RPMI7951 (cell line): ENCODE results near the gene BECN2. TPM values are rescaled to one million over a fixed set of nuclear protein-coding genes. Genes with fewer than 3 reads are reported as not detected.
"Not testable (repeated sequence)": the region's sequence is repeated elsewhere in the genome, so short reads cannot be mapped to it uniquely, and the experiment has no call there.

Experiments used
- DNase-seq: peaks from one replicate; pipeline ENCODE4 v3.0.0-alpha.2; 2012; ENCODE audit warnings: low read depth
- total RNA-seq: library from RNA; depleted of rRNA; stranded (reverse); fragments of >200 nt; shearing (Covaris generic); gene quantifications from 2 replicates; pipeline ENCODE4 v1.2.3, GENCODE V29; 2014; rRNA removed

The BECN2 gene
- total RNA-seq, 1 experiment from 2014 or later: not detected

DNA sequence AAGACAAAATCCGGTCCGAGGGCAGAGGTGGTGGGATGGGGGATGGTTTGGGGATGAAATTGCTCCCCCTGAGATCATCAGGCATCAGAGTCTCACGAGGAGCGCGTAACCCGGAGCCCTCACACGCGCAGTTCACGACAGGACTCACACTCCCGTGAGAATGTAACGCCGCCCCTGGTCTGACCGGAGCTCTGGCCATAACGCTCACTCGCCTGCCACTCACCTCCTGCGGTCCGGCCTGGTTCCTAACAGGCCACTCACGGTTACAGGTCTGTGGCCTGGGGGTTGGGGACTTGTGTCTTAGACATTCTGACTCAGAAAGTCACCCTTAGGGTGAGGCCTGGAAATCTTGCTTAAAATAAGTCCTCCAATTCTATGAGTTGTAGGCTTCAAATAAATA, 21.5 kb downstream of the BECN2 start:
- DNase-seq: no peak

GRCh38 chr1:241979926-241980325, 22.4 kb downstream of the BECN2 start:
- DNase-seq: no peak

DNA sequence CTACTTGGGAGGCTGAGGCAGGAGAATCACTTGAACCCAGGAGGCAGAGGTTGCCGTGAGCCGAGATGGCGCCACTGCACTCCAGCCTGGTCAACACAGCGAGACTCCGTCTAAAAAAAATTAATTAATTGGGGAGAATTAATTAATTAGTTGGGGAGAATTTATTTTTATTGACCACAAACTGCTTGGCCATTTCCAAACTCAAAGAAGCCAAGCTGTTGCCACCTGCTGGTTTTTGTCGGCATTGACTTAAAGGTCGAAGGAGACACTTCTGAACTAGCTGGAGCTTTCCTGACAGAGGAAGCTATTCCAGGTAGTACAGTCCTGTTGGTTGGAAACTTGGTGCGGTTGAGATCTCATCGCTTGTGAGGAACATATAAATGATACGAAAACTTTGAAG, 28.2 kb downstream of the BECN2 start:
- DNase-seq: peak; percentile 45

- not testable (repeated sequence) for DNase-seq
Observed at GRCh38 chr1:241988389-241988930, 30.9 kb downstream of the BECN2 start.

DNA sequence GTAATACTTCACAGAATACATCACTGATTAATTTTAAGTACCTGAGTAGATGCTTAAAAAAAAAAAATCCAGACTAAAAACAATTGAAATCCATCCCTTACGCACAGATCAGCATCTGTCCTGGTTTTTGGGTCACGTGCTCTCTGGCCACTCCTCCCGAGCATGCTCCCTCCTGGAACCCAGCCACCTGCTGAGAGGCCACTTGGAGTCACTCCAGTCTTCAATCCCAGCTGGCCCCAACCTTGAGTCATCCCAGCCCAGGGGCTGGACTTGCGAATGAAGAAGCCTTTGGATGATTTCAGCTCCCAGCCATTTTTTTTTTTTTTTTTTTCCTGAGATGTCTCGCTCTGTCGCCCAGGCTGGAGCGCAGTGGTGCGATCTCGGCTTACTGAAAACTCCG, 32.5 kb downstream of the BECN2 start:
- peak; percentile 96 for DNase-seq

DNA sequence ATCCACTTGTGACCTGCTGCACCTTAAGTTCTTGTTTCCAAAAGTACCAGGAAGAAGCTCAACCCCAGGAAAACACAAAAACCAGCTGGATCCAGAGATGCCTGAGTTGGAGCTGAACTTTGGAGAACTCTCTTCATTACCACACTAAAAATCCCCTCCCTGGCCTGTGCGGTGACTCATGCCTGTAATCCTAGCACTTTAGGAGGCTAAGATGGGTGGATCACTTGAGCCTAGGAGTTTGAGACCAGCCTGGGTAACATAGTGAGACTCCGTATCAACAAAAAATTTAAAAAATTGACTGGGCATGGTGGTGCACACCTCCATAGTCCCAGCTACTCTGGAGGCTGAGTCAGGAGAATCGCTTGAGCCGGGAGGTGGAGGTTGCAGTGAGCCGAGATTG, 35.2 kb downstream of the BECN2 start:
- DNase-seq: peak; percentile 60

DNA sequence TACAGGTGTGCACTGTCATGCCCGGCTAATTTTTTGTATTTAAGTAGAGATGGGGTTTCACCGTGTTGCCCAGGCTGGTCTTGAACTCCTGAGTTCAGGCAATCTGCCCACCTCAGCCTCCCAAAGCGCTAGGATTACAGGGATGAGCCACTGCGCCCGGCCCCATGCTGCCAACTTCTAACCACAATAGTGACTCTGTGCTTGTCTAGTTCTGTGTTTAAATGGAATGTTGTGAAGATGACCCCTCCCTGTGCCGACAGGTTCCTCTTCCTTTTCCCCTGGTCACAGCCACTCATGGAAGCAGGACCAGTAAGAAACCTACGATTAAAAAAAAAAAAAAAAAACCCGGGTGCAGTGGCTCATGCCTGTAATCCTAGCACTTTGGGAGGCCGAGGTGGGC, 36.6 kb downstream of the BECN2 start:
- no peak for DNase-seq

DNA sequence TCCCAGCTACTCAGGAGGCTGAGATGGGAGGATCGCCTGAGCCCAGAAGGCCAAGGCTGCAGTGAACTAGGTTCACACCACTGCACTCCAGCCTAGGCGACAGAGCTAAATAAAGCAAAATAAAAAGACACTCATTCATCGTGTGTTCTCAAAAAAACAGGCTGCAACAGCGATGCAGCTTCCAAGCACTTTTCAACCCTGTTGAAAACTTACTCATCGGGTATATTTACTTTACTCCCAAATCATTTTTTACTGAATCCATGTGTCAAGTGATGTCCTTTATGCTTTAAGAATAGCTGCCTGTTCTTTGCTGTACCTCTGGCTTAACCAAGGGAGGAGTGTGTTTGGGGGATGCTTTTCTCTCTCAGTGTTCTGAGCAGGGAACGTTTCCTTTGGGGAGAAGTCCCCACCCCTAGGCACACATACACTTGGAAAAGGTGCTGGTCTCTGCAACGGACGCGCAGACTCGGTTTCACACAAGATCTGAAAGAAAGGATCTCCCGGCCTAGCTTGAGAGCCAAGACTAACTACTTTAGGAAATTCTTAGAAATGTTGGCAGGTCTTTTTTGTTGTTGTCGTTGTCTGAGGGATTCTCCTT, 39.9 kb downstream of the BECN2 start:
- DNase-seq: no peak

GRCh38 chr1:241998412-241998921, 40.9 kb downstream of the BECN2 start:
- DNase-seq: peak; percentile 85

DNA sequence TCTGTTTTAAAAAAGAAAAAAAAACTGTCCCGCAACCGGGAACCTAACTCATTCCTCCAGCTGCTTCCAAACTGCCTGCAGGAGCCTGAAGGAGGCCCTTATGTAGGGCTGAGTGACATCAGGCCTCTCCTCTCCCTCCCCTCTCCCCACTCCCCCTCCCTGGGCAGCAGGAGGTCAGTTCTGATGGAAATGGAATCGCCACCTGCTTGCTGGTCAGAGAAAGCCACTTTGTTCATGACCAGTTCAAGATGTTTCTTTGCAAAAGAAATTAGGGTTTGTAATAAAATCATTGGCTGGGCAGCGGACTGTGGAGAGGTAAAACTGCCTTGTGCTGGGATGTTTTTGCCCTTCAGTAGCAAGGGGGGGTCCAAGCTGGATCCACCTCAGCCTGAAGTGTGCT, 41.5 kb downstream of the BECN2 start, which contains the start of gene MAP1LC3C:
Gene MAP1LC3C, minus strand, starts transcription at position 73 of the 400 bp plus-strand sequence. CDS start 90 bp downstream, outside the sequence.
- DNase-seq: no peak

DNA sequence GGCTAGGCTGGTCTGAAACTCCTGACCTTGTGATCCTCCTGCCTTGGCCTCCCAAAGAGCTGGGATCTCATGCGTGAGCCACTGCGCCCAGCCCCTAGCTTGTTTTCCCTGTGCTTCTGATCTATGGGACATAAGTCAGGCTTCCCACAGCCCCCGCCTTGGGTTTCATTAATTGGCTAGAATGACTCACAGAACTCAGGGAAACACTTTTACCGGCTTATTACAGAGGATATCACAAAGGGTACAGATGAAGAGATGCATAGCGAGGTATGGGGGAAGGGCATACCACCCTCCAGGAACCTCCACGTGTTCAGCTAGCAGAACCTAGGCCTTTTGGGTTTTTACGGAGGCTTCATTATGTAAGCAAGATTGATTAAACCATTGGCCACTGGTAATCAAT, 42.9 kb downstream of the BECN2 start:
- no peak for DNase-seq

DNA sequence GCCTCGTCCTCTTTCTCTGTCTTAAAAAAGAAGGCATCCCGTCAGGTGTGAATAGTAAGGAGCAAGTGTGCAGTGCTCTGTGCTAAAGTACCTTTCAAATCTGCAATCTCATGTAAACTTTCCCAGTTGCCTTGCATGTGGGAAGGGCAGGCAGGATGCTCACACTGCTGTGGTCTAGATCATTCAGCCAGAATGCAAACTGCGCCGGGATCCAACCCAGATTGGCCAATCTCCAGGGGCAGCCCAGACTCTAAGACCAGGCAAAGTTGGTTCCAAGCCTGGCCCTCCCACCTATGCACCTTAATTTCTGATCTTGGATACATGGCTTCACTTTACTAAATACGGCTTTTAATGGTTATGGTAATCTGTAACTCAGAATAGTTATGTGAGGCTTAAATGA, 44.5 kb downstream of the BECN2 start:
- DNase-seq: no peak

DNA sequence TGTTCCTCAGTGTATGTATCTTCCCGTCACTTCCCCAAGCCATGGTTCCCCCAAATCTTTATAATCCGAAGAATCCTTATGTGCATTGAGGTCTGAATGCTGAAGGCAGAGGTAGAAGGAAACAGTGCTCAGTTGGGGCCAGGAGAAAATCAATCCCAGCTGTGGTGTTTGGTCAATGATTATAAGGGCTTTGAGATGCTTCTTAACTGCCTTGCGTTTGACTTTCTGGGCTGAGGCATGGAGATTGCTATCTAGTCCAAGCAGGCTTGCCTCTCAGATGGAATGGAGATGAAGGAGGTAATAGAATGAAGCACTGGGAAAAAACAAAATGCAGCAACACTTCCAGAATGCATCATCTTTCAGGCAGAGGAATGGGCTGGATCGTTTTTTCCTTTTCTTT, 44.9 kb downstream of the BECN2 start:
- no peak for DNase-seq

DNA sequence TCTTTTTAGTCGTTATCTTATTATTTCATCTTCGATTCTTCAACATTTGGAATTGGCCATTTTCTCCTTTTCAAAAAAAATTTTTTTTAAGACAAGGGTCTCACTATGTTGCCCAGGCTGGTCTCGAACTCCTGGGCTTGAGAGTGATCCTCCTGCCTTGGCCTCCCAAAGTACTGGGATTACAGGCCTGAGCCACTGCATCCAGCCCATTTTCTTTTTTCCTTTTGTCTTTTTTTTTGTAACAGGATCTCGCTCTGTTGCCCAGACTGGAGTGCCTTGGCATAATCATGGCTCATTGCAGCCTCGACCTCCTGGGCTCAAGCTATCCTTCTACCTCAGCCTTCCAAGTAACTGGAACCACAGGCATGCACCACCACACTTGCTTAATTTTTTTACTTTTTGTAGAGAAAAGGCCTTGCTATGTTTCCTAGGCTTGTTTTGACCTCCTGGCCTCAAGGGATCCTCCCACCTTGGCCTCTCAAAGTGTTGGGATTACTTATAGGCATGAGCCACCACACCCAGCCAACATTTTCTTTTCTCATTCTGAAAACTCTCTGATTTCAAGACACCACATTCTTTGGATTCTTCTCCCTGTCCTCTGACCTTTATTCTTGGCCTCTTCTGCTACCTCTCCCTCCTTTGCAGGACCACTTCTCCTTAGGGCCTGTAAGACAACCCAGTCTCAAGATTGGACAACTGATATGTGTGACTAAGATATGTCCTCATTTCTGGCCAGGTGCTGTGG, 47.4 kb downstream of the BECN2 start:
- DNase-seq: peak; percentile 29

DNA sequence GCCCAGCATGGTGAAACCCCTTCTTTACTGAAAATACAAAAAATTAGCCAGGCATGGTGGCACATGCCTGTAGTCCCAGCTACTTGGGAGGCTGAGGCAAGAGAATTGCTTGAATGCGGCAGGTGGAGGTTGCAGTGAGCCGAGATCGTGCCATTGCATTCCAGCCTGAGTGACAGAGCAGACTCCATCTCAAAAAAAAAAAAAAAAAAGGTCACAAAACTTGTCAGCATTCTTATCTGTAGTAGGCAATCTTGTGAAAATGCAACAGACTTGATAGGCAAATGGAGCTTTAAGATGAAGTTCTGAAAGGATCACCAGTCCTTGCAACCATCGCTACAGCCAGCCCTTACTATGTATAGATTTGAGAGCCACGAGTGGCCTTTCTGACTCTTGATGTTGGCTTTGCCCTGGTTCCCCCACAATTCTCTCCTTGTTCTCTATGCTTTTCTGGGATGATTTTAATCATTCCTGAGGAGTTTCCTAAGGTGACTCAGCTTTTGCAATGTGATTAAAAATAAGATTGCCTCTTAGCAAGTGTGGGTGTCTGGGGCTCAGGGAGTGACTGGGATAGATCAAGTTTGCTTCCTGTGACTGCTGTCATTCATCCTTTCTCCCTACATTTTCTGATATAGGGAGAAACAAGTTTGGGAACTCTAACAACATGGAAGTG, 48.4 kb downstream of the BECN2 start:
- peak; percentile 42 for DNase-seq

DNA sequence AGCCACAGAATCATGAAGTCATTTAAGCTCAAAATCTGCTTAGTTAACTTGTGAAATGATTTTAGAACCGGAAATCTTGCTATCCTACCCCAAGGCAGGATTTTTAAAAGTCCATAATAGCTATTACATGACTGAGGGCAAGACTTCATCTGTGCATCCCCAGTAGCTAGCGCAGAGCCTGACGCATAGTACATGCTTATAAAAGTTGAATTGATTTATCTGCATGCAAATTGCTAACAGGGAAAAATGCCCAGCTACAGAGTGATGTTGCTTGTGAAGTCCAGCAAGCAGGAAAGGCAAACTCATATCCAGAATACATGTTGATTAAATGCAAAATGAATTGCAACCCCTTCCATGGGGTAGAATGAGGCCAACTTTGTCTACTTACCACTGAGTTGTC, 49.4 kb downstream of the BECN2 start:
- DNase-seq: no peak

Other genes with a start within 250 kb of the BECN2 start
- 23.4 and 29.9 TPM in 2 replicates for gene EXO1, start 109.6 kb upstream of the BECN2 start, total RNA-seq
- 0.20 and 0.24 TPM in 2 replicates for gene MAP1LC3C, start 41.3 kb downstream of the BECN2 start, total RNA-seq